ENCODE measurements around the gene TGM2. TPM values are rescaled to one million over a fixed set of nuclear protein-coding genes. Genes with fewer than 3 reads are reported as not detected.

TGM2 gene
- total RNA-seq, 1 experiment from 2014 or later: 1.5 TPM

- Mint-ChIP-seq H3K36me3 (ENCODE audit: insufficient read depth, unreplicated experiment) (no peaks in the 10 kb centered on the region), H3K4me1 (ENCODE audit: insufficient read depth, unreplicated experiment) (peaks cover 11% of the 10 kb centered on the region), H3K9me3 (ENCODE audit: unreplicated experiment) (no peaks in the 10 kb centered on the region), H3K27ac (ENCODE audit: low read depth, unreplicated experiment) (no peak overlapping the region), H3K4me3 (ENCODE audit: unreplicated experiment) (no peak overlapping the region), H3K27me3 (ENCODE audit: insufficient read depth, unreplicated experiment) (no peaks in the 10 kb centered on the region)
- ChIA-PET POLR2A (no interaction called here), CTCF (interaction anchor here (1.5 to 3.0 kb wide), 2 partner anchors 22 to 31 kb away, joined by 4 to 11 read pairs; no protein-coding TSS in a partner anchor)
- intact Hi-C loops (cut with micrococcal nuclease): no loop called here
- DNase-seq (ENCODE audit: unreplicated experiment): no peak
- no TSS peak for BruUV-seq (replicated peaks)
- TF ChIP-seq CTCF (IDR thresholded peaks at IDR 0.05; ENCODE audit: unreplicated experiment): no peak
These were observed 25.1 kb upstream of the TGM2 start for GRCh38 chr20:38190166-38190565.

GRCh38 chr20:38187517-38187916, 22.4 kb upstream of the TGM2 start:
- intact Hi-C loops (cut with micrococcal nuclease): no loop called here
- TF ChIP-seq CTCF (IDR thresholded peaks at IDR 0.05; ENCODE audit: unreplicated experiment): no peak
- no TSS peak for BruUV-seq (replicated peaks)
- ChIA-PET CTCF (interaction anchor here (0.7 to 1.1 kb wide), 2 partner anchors 9 to 49 kb away, joined by 3 read pairs; no protein-coding TSS in a partner anchor), POLR2A (interaction anchor here (1.0 to 1.4 kb wide), 2 partner anchors 9 to 20 kb away, joined by 4 to 7 read pairs; no protein-coding TSS in a partner anchor)
- H3K27ac Mint-ChIP-seq (ENCODE audit: low read depth, unreplicated experiment): no peak overlapping the region
- no peaks in the 10 kb centered on the region for H3K27me3 Mint-ChIP-seq (ENCODE audit: insufficient read depth, unreplicated experiment)
- DNase-seq (ENCODE audit: unreplicated experiment): peak; percentile 60
- H3K4me3 Mint-ChIP-seq (ENCODE audit: unreplicated experiment): no peak overlapping the region
- H3K4me1 Mint-ChIP-seq (ENCODE audit: insufficient read depth, unreplicated experiment): peaks cover 21% of the 10 kb centered on the region
- no peaks in the 10 kb centered on the region for H3K9me3 Mint-ChIP-seq (ENCODE audit: unreplicated experiment)
- H3K36me3 Mint-ChIP-seq (ENCODE audit: insufficient read depth, unreplicated experiment): peaks cover 5% of the 10 kb centered on the region

GRCh38 chr20:38186788-38187221, 21.7 kb upstream of the TGM2 start:
- Mint-ChIP-seq H3K9me3 (ENCODE audit: unreplicated experiment) (no peaks in the 10 kb centered on the region), H3K27me3 (ENCODE audit: insufficient read depth, unreplicated experiment) (no peaks in the 10 kb centered on the region), H3K4me1 (ENCODE audit: insufficient read depth, unreplicated experiment) (peaks cover 21% of the 10 kb centered on the region), H3K36me3 (ENCODE audit: insufficient read depth, unreplicated experiment) (peaks cover 5% of the 10 kb centered on the region), H3K4me3 (ENCODE audit: unreplicated experiment) (no peak overlapping the region), H3K27ac (ENCODE audit: low read depth, unreplicated experiment) (no peak overlapping the region)
- intact Hi-C loops (cut with micrococcal nuclease): no loop called here
- no TSS peak for BruUV-seq (replicated peaks)
- CTCF ChIA-PET: no interaction called here
- TF ChIP-seq CTCF (IDR thresholded peaks at IDR 0.05; ENCODE audit: unreplicated experiment): no peak
- DNase-seq (ENCODE audit: unreplicated experiment): peak; percentile 40
- POLR2A ChIA-PET: interaction anchor here (0.5 to 1.4 kb wide), 4 partner anchors 9 to 683 kb away, joined by 3 to 7 read pairs (median 4); no protein-coding TSS in a partner anchor

GRCh38 chr20:38184101-38184500, 19.0 kb upstream of the TGM2 start:
- no peak for TF ChIP-seq CTCF (IDR thresholded peaks at IDR 0.05; ENCODE audit: unreplicated experiment)
- Mint-ChIP-seq H3K27me3 (ENCODE audit: insufficient read depth, unreplicated experiment) (no peaks in the 10 kb centered on the region), H3K9me3 (ENCODE audit: unreplicated experiment) (no peaks in the 10 kb centered on the region), H3K27ac (ENCODE audit: low read depth, unreplicated experiment) (peak overlapping the region; percentile 3), H3K4me3 (ENCODE audit: unreplicated experiment) (no peak overlapping the region), H3K4me1 (ENCODE audit: insufficient read depth, unreplicated experiment) (peaks cover 21% of the 10 kb centered on the region), H3K36me3 (ENCODE audit: insufficient read depth, unreplicated experiment) (peaks cover 5% of the 10 kb centered on the region)
- DNase-seq (ENCODE audit: unreplicated experiment): peak; percentile 76
- POLR2A ChIA-PET: interaction anchor here (0.7 to 1.6 kb wide), 6 partner anchors 11 to 40 kb away, joined by 3 to 5 read pairs (median 3); no protein-coding TSS in a partner anchor
- BruUV-seq (replicated peaks): no TSS peak
- intact Hi-C loops (cut with micrococcal nuclease): no loop called here
- CTCF ChIA-PET: interaction anchor here (1.0 kb wide), 1 partner anchor 10 kb away, joined by 3 read pairs; no protein-coding TSS in a partner anchor

Measured in MCF 10A (cell line).